OCI-LY3 (cell line): Measurements from ENCODE around the gene CCDC8.

Source experiments
- EZH2phosphoT487 ChIP-seq: fragments of 200-600 bp; shearing (Covaris generic); IDR thresholded peaks from 2 replicates; pipeline ENCODE4 v1.6.1; 2018; ENCODE audit warnings: antibody characterized with exemption, mixed run types, low read depth
- TF ChIP-seq, protein P1 (sequence below): fragments of 200-600, 300-600 bp; sonication (generic); IDR thresholded peaks from 2 replicates; pipeline ENCODE4 v1.5.1; 2014; ENCODE audit warnings: antibody characterized with exemption, low read length, low read depth

DNA sequence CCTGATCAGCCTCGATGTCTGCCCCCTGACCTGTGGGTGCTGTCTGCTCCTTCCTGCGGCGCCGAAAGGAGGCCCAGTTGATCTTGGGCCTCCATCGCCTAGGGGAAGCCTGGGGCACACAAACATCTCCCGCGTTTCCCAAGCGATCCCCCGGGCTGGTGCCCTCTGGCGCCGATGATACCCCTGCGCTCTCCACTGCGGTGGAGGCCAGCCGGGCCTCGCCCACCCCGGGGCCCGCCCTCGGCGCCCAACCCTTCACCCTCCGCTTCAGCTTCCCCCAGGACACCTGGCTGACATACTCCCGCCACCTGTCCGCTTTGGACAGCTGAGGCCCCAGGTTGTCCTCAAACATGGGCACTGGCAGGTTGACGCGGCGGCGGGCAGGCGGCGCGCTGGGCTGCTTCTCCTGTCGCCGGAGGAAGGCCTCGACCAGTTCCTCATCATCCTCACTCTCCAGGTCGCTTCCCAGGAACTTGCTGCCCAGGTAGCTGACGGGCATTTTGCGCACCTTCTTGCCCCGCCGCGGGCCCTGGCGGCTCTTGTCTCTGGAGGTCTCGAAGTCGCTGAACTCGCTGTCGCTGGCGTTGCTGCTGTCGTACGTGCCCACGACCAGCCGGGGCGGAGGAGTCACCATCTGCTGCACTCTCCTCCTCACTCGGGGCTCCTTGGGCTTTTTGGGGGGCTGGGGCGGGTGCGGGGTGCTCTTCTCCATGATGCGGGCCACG is 1.3 kb downstream of the CCDC8 start:
- TF ChIP-seq, protein P1, sequence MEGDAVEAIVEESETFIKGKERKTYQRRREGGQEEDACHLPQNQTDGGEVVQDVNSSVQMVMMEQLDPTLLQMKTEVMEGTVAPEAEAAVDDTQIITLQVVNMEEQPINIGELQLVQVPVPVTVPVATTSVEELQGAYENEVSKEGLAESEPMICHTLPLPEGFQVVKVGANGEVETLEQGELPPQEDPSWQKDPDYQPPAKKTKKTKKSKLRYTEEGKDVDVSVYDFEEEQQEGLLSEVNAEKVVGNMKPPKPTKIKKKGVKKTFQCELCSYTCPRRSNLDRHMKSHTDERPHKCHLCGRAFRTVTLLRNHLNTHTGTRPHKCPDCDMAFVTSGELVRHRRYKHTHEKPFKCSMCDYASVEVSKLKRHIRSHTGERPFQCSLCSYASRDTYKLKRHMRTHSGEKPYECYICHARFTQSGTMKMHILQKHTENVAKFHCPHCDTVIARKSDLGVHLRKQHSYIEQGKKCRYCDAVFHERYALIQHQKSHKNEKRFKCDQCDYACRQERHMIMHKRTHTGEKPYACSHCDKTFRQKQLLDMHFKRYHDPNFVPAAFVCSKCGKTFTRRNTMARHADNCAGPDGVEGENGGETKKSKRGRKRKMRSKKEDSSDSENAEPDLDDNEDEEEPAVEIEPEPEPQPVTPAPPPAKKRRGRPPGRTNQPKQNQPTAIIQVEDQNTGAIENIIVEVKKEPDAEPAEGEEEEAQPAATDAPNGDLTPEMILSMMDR: no peak
- TF ChIP-seq EZH2phosphoT487: no peak
